Fibroblast of pulmonary artery (primary cell): Measurements from ENCODE around the gene TIMM22.

Source experiments
- DNase-seq: peaks from one replicate; pipeline ENCODE4 v3.0.0-alpha.2; 2010; ENCODE audit warnings: low read depth
- H3K4me3 ChIP-seq: replicated peaks from 2 replicates; pipeline ENCODE4 v1.5.1; 2011; ENCODE audit warnings: low read depth, mild to moderate bottlenecking, control low read depth, low read length, moderate library complexity
- TF ChIP-seq, protein P1 (sequence below): IDR thresholded peaks from 2 replicates; pipeline ENCODE4 v1.5.1; 2011; ENCODE audit warnings: mild to moderate bottlenecking, control low read depth, low read length, inconsistent platforms; ENCODE audit errors: missing control alignments

The TIMM22 gene

DNA sequence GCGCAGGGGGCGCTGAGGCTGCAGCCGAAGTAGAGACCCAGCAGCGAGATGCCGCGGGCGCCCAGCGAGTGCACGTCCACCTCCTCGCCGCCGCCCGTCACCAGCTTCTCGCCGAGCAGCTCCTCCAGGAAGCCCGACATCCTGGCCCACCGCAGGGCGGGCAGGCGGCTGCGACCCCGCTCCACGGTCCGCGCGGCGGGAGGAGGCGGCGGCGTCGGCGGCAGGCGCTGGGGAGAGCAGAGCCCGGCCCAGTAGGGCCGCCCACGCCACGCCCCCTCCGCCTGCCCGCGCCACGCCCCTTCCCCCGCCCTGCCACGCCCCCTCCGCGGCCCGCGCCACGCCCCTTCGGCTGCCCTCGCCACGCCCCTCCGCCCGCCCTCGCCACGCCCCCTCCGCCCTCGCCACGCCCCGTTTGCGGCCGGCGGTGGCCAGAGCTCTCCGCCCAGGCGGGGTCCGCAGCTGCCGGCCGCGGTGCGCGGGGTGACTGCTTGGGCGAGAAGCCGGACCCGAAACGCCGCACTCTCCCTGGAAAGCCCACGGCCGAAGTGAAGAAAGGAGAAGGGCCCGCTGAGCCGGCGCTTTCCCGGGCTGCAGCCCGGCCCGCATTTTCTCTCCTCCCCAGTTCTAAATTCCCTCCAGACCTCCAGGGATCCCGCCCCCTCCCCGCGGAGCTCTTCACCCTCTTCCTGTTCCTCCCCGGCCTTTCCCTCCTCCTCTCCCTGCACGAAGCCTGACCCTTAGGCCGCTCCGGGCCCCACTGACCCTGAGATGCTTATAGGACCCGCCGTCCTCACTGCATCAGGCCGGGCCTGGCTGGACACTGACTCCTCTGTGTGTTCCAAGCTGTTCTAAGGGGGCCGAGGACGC, 17.2 kb upstream of the TIMM22 start, which contains the start of gene NXN:
NXN (minus strand) TSS at position 238 of the 867 bp plus-strand sequence.
- H3K4me3 ChIP-seq: peak within 1 kb of the TSS; percentile 57
- DNase-seq: peak; percentile 76
- TF ChIP-seq, protein P1, sequence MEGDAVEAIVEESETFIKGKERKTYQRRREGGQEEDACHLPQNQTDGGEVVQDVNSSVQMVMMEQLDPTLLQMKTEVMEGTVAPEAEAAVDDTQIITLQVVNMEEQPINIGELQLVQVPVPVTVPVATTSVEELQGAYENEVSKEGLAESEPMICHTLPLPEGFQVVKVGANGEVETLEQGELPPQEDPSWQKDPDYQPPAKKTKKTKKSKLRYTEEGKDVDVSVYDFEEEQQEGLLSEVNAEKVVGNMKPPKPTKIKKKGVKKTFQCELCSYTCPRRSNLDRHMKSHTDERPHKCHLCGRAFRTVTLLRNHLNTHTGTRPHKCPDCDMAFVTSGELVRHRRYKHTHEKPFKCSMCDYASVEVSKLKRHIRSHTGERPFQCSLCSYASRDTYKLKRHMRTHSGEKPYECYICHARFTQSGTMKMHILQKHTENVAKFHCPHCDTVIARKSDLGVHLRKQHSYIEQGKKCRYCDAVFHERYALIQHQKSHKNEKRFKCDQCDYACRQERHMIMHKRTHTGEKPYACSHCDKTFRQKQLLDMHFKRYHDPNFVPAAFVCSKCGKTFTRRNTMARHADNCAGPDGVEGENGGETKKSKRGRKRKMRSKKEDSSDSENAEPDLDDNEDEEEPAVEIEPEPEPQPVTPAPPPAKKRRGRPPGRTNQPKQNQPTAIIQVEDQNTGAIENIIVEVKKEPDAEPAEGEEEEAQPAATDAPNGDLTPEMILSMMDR: no peak

DNA sequence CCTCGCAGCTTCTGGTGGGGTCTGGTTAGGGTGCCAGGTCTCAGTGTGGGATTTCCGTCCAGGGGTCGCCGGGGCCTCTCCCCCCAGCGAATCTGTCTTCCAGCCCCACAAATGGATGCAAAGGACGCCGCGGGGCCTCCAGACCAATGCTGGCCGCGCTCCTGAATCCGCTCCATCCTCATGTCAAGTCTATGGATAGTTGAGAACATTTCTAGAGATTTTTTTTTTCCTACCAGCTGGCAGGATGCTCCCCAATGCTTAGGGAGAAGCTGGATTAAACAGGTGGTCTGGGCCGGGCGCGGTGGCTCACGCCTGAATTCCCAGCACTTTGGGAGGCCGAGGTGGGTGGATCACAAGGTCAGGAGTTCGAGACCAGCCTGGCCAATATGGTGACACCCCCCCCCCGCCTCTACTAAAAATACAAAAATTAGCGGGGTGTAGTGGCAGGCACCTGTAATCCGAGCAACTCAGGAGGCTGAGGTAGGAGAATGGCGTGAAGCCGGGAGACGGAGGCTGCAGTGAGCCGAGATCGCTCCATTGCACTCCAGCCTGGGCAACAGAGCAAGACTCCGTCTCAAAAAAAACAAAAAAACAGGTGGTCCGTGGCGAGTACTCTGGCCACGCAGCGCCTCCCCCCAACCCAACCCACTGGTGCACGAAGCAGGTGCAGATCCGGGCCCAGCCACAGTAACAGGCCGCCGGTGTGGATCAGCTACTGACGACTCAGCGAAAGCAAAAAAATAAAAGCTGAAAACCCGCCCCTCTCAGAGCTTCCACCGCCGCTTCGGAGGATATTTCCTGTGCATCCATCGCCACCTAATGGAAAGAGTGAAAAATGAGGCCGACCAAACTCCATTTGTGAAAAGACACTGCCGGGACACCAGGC, 16.3 kb upstream of the TIMM22 start:
- TF ChIP-seq, protein P1: peak; percentile 72
- DNase-seq: peak; percentile 89
- peak overlapping the region; percentile 57 for H3K4me3 ChIP-seq

DNA sequence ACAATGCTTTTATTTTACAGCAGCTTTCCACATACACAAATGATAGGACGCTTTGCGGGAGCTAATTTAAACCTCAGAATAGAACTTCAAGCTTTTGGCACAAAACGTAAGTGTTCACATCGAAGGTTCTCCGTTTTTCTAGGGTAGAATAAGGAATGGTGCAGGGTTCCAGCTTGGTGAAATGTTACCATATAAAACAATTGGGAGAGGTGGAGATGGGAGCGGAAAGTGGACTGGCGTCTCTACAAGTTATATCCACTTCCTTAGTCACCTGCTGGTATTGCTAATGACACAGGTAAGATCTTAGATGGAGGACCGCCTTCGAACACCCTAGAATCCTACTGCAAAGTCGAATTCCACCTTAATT, 15.7 kb upstream of the TIMM22 start:
- TF ChIP-seq, protein P1: no peak
- no peak overlapping the region for H3K4me3 ChIP-seq
- no peak for DNase-seq

DNA sequence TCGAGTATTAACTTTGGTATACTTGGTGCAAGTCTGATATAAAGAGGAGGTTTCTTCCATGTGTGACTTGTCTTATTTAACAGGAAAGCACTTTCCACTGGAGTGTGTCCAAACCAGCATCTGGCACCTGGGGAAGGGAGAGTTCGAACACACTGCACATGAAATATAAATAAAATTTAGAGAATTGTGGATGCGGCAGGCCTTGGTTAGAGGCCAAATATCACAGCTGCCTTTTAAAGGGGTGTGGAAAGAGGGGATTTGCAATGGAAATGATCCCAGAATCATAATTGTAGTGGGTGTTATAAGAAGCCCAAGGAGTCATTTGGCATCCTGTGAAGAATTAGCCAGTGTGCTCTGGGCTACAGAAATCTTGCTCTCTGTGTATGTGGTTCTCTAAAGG, 13.0 kb upstream of the TIMM22 start:
- no peak overlapping the region for H3K4me3 ChIP-seq
- no peak for DNase-seq
- TF ChIP-seq, protein P1: no peak

DNA sequence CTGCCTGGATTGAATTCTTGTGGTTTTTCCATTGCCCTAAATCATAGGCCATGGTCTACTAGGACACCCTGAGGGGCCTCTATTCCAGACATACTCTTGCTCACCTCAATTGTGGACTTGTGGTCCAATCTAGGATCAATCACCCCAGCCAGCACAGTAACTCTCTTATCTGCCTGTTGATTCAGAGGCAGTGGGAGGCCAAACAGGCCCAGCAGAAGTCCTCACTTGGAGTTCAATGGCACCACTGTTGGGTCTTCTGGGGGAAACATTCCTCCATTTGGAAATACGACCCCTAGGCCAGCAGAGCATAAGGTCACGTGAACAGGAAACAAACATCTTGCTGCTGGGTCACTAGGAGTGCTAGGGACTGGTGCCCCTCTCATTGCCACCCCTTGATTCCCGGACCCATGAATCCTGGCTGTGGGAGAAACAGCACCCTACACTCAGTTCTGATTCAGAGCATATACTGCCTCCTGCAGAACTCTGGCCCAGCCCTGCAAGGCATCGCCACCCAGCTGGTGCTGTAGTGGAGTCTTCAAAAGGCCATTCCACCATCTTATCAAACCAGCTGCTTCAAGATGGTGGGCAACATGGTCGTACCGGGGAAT, 10.5 kb upstream of the TIMM22 start:
- TF ChIP-seq, protein P1: no peak
- no peak for DNase-seq
- H3K4me3 ChIP-seq: no peak overlapping the region

DNA sequence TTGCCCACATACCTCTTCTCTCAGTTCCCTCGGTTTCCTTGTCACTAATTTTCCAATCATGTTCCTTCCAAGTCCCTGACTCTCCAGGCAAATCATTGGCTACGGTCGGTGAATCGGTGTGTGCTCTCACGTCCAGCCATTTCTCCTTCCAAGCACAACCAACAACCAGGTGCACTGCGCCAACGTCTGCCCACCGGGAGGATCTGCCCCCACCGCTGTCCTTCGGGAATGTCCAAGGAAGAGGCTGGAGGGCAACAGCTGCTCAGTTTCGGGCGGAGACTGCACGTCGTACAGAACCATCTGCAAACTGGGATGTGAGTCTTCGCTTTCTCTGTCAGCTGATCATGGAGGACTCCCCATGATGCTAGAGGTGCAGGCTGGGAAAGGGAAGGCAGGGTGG, 9.0 kb upstream of the TIMM22 start:
- TF ChIP-seq, protein P1: no peak
- no peak for DNase-seq
- no peak overlapping the region for H3K4me3 ChIP-seq
